GM12878 (cell line): ENCODE results near the gene MUSTN1. TPM values are rescaled to one million over a fixed set of nuclear protein-coding genes. Genes with fewer than 3 reads are reported as not detected.

Experiments used
- ATAC-seq: fragments of 200-7000 bp; cut with Tn5 transposase; 3 replicates; pipeline ENCODE4 v1.9.1; 2020; ENCODE audit warnings: mild to moderate bottlenecking, moderate library complexity
- BruUV-seq: library from RNA; stranded (reverse); fragments of 400-500 nt; replicated peaks from 2 replicates; lab custom pipeline; 2021; lab: Mats Ljungman, UMichigan
- CTCF ChIA-PET: fragments of 300-600 bp; sonication (Branson Sonifier 250); formaldehyde crosslinking; extraction: SDS; loops from one replicate; lab custom pipeline; 2021; ENCODE audit warnings: inconsistent platforms; lab: Yijun Ruan, JAX
- POLR2A ChIA-PET: fragments of 350-600 bp; formaldehyde crosslinking; extraction: SDS; loops from one replicate; lab custom pipeline; 2021; ENCODE audit warnings: inconsistent platforms; lab: Charles Lee
- RAD21 ChIA-PET: fragments of 300-600 bp; sonication (Branson Sonifier 250); formaldehyde crosslinking; loops from one replicate; lab custom pipeline; 2023; ENCODE audit warnings: antibody characterized with exemption; ENCODE audit not compliant: unreplicated experiment; lab: Charles Lee
- SMC1A ChIA-PET: fragments of 300-600 bp; sonication (Branson Sonifier 250); formaldehyde crosslinking; loops from one replicate; lab custom pipeline; 2023; ENCODE audit not compliant: unreplicated experiment, uncharacterized antibody; lab: Charles Lee
- DNase-seq: peaks from one replicate; pipeline ENCODE4 v3.0.0-alpha.2; 2011; ENCODE audit warnings: low read depth, low spot score
- FAIRE-seq: peaks from 3 replicates; lab custom pipeline; 2011; peaks lifted over from hg19 to GRCh38; lab: Jason Lieb, UNC
- H2AFZ ChIP-seq: 2 replicates; pipeline ENCODE4 v1.6.0; 2011; ENCODE audit warnings: low read depth, low read length, control low read depth; ENCODE audit not compliant: control insufficient read depth
- H3K27ac ChIP-seq: 2 replicates; pipeline ENCODE4 v1.5.1; 2011; ENCODE audit warnings: control low read depth; ENCODE audit not compliant: control insufficient read depth, insufficient read depth
- H3K27me3 ChIP-seq, 2 experiments: replicated peaks in 1 of 2; 2 replicates each; pipeline versions ENCODE4 v1.6.0 to v1.6.1; 2011; ENCODE audit warnings: low read length in 1 of 2; ENCODE audit not compliant: control insufficient read depth in 2 of 2, insufficient read depth in 2 of 2
- H3K36me3 ChIP-seq, 2 experiments: 2 replicates each; pipeline ENCODE4 v1.5.1; 2011; ENCODE audit warnings: low read length in 1 of 2; ENCODE audit not compliant: control insufficient read depth in 2 of 2, insufficient read depth in 2 of 2
- H3K4me1 ChIP-seq: 2 replicates; pipeline ENCODE4 v1.6.1; 2011; ENCODE audit warnings: mild to moderate bottlenecking, low read length, moderate library complexity, mixed read lengths; ENCODE audit not compliant: control insufficient read depth, insufficient read depth
- H3K4me2 ChIP-seq: 2 replicates; pipeline ENCODE4 v1.6.0; 2011; ENCODE audit warnings: control low read depth; ENCODE audit not compliant: control insufficient read depth, insufficient read depth
- H3K4me3 ChIP-seq: fragments of 200-600 bp; sonication (generic); 2 replicates; pipeline ENCODE4 v1.5.1; 2016
- H3K79me2 ChIP-seq: 2 replicates; pipeline ENCODE4 v1.6.0; 2011; ENCODE audit warnings: low read length; ENCODE audit not compliant: control insufficient read depth, insufficient read depth
- H3K9ac ChIP-seq: 2 replicates; pipeline ENCODE4 v1.8.0; 2011; ENCODE audit warnings: low read length, control low read depth, mixed read lengths; ENCODE audit not compliant: control insufficient read depth, insufficient read depth
- H3K9me3 ChIP-seq: replicated peaks from 3 replicates; pipeline ENCODE4 v1.5.1; 2011; ENCODE audit warnings: mild to moderate bottlenecking, low read length; ENCODE audit not compliant: control insufficient read depth, insufficient read depth
- H4K20me1 ChIP-seq: 2 replicates; pipeline ENCODE4 v1.6.0; 2011; ENCODE audit not compliant: control insufficient read depth, insufficient read depth
- BHLHE40 ChIP-seq, 2 experiments: fragments of 450-650 bp in 1 of 2; IDR thresholded peaks; 2 replicates each; pipeline ENCODE4 v1.6.1; 2011 to 2017; ENCODE audit warnings: low read depth in 2 of 2, borderline replicate concordance in 1 of 2, improper control_type of control experiment in 1 of 2, low read length in 1 of 2, mild to moderate bottlenecking in 1 of 2
- ETV6 ChIP-seq, 2 experiments: fragments of 450-650 bp in 1 of 2; IDR thresholded peaks in 1 of 2; conservative IDR thresholded peaks in 1 of 2; 2 replicates each; pipeline ENCODE4 v1.6.1; 2014; ENCODE audit warnings: antibody characterized with exemption in 1 of 2, borderline replicate concordance in 1 of 2, low read depth in 1 of 2, mild to moderate bottlenecking in 1 of 2, moderate library complexity in 1 of 2
- MYC ChIP-seq: IDR thresholded peaks from 2 replicates; pipeline ENCODE4 v1.6.1; 2011; ENCODE audit warnings: mild to moderate bottlenecking, low read length, moderate library complexity, inconsistent platforms; ENCODE audit not compliant: insufficient read depth, insufficient replicate concordance, insufficient read length, severe bottlenecking
- NR2F1 ChIP-seq: fragments of 450-650 bp; conservative IDR thresholded peaks from 2 replicates; pipeline ENCODE4 v1.6.1; 2017; ENCODE audit warnings: mild to moderate bottlenecking
- SMAD1 ChIP-seq: fragments of 450-650 bp; IDR thresholded peaks from 2 replicates; pipeline ENCODE4 v1.6.1; 2018; ENCODE audit warnings: mild to moderate bottlenecking, low read depth; ENCODE audit not compliant: partially characterized antibody
- ZBTB11 ChIP-seq: fragments of 450-650 bp; formaldehyde crosslinking; IDR thresholded peaks from 2 replicates; pipeline ENCODE4 v1.5.0; 2022; ENCODE audit warnings: mild to moderate bottlenecking, missing genetic modification characterization
- WGBS: methylation state at CpG from one replicate; pipeline ENCODE4 v1.1.6; 2016; ENCODE audit warnings: low lambda C conversion rate; ENCODE audit not compliant: insufficient replicate concordance, insufficient coverage; ENCODE audit errors: missing lambda C conversion rate; 5-methylcytosine and 5-hydroxymethylcytosine counted together
- in situ Hi-C: fragments of 300-500 bp; cut with MboI; formaldehyde crosslinking; loops from 9 replicates; pipeline ENCODE4 v1.14.3; 2018; ENCODE audit warnings: mixed read lengths
- intact Hi-C: fragments of 100-400 bp; cut with micrococcal nuclease; formaldehyde crosslinking; loops from one replicate; pipeline ENCODE4 v1.14.2; 2022; ENCODE audit not compliant: unreplicated experiment
- polyA plus RNA-seq, 11 experiments: library from polyadenylated mRNA; depleted of rRNA in 4 of 11; unstranded in 6 of 11; stranded (reverse) in 5 of 11; fragments of >200 nt; fragmentation: Nextera tagmentation in 4 of 11; fragmentation: Illumina TruSeq in 1 of 11; extraction: Ambion mirVana in 4 of 11; extraction: Trizol in 1 of 11; gene quantifications; 1 replicate in 1 of 11; 2 replicates in 10 of 11; pipeline versions ENCODE4 v1.2.1 to v1.2.3, GENCODE V29; 2011 to 2016; ENCODE audit warnings: inconsistent platforms in 2 of 11, missing spikeins in 2 of 11, low read depth in 1 of 11
- total RNA-seq, 4 experiments: library from RNA; depleted of rRNA in 3 of 4; stranded (reverse); fragments of >200 nt in 3 of 4; fragmentation: Illumina TruSeq in 1 of 4; extraction: Trizol in 1 of 4; gene quantifications; 2 replicates each; pipeline versions ENCODE4 v1.2.1 to v1.2.3, GENCODE V29; 2013 to 2021
- TF ChIP-seq, protein P1 (sequence below): fragments of 450-650 bp; IDR thresholded peaks from 2 replicates; pipeline ENCODE4 v1.6.1; 2017; ENCODE audit warnings: mild to moderate bottlenecking, moderate library complexity
- TF ChIP-seq, protein P2 (sequence below): fragments of 150-350 bp; IDR thresholded peaks from 2 replicates; pipeline ENCODE4 v1.6.1; 2014; ENCODE audit warnings: mild to moderate bottlenecking, low read depth, low read length

Gene MUSTN1
- total and polyA plus RNA-seq, 10 of the 15 experiments (the other 5 are each of a cell fraction or from before 2014, with no cell fraction given), result 0.35 to 4.5 (median 1.2) TPM; not detected in 2

DNA sequence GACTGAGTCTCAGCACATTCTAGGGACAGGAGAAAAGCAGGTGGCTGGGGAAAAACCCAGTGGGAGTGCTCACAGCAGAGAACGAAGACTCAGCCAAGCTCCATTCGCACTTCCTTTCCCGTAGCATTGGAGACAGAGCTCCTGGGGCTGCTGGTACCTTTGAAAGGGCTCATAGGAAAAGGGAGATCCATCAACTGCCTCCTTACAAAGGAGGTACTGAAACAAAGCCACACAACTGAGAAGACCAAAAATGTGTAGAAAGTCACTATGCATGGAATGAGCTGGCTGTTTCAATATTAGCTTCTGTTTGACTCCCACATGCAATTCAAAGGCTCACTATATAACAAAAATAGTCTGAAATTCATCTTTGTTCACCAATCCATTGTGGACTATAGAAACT is 45.7 kb upstream of the MUSTN1 start:
- 6% methylated on average over 3 of the region's 3 CpGs for WGBS
- intact Hi-C loops (no loop called here), in situ Hi-C loops (no loop called here)
- Histone ChIP-seq H3K9me3 (no peaks in the 10 kb centered on the region; the same call in 1 of the 3 replicates), H4K20me1 (no peaks in the 10 kb centered on the region), H3K27me3 (no peaks in the 10 kb centered on the region), H3K9ac (no peak overlapping the region), H3K36me3 (peaks cover 1 to 9% of the 10 kb centered on the region in 2 experiments; a peak in 2 of 4 replicates), H3K27ac (peak overlapping the region; percentile 33; the same call in 1 of the 2 replicates), H3K4me2 (peak overlapping the region; percentile 31), H3K4me1 (peaks cover 15% of the 10 kb centered on the region), H2AFZ (no peak overlapping the region), H3K79me2 (peaks cover 3% of the 10 kb centered on the region), H3K4me3 (no peak overlapping the region)
- no TSS peak for BruUV-seq
- ATAC-seq (peak; percentile 79), FAIRE-seq (no peak), DNase-seq (peak; percentile 24)
- ChIA-PET RAD21 (interaction anchor here (2.2 kb wide), 1 partner anchor 13 kb away, joined by 17 read pairs; no protein-coding TSS in a partner anchor), POLR2A (interaction anchor here (0.7 to 2.5 kb wide), 2 partner anchors 12 to 177 kb away, joined by 3 to 8 read pairs; no protein-coding TSS in a partner anchor), SMC1A (interaction anchor here (1.0 to 3.3 kb wide), 5 partner anchors 12 to 103 kb away, joined by 3 to 25 read pairs (median 3); no protein-coding TSS in a partner anchor), CTCF (interaction anchor here (0.6 to 4.8 kb wide), 2 partner anchors 12 to 54 kb away, joined by 4 to 28 read pairs; no protein-coding TSS in a partner anchor)
- TF ChIP-seq, protein P1, sequence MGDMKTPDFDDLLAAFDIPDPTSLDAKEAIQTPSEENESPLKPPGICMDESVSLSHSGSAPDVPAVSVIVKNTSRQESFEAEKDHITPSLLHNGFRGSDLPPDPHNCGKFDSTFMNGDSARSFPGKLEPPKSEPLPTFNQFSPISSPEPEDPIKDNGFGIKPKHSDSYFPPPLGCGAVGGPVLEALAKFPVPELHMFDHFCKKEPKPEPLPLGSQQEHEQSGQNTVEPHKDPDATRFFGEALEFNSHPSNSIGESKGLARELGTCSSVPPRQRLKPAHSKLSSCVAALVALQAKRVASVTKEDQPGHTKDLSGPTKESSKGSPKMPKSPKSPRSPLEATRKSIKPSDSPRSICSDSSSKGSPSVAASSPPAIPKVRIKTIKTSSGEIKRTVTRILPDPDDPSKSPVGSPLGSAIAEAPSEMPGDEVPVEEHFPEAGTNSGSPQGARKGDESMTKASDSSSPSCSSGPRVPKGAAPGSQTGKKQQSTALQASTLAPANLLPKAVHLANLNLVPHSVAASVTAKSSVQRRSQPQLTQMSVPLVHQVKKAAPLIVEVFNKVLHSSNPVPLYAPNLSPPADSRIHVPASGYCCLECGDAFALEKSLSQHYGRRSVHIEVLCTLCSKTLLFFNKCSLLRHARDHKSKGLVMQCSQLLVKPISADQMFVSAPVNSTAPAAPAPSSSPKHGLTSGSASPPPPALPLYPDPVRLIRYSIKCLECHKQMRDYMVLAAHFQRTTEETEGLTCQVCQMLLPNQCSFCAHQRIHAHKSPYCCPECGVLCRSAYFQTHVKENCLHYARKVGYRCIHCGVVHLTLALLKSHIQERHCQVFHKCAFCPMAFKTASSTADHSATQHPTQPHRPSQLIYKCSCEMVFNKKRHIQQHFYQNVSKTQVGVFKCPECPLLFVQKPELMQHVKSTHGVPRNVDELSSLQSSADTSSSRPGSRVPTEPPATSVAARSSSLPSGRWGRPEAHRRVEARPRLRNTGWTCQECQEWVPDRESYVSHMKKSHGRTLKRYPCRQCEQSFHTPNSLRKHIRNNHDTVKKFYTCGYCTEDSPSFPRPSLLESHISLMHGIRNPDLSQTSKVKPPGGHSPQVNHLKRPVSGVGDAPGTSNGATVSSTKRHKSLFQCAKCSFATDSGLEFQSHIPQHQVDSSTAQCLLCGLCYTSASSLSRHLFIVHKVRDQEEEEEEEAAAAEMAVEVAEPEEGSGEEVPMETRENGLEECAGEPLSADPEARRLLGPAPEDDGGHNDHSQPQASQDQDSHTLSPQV, result no peak
- no peak for TF ChIP-seq BHLHE40 (IDR thresholded peaks at IDR 0.05; ENCODE audit: borderline replicate concordance in 1 of 2, low read depth in 2 of 2, low read length in 1 of 2)
- TF ChIP-seq, protein P2, sequence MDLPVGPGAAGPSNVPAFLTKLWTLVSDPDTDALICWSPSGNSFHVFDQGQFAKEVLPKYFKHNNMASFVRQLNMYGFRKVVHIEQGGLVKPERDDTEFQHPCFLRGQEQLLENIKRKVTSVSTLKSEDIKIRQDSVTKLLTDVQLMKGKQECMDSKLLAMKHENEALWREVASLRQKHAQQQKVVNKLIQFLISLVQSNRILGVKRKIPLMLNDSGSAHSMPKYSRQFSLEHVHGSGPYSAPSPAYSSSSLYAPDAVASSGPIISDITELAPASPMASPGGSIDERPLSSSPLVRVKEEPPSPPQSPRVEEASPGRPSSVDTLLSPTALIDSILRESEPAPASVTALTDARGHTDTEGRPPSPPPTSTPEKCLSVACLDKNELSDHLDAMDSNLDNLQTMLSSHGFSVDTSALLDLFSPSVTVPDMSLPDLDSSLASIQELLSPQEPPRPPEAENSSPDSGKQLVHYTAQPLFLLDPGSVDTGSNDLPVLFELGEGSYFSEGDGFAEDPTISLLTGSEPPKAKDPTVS, result no peak
- no peak for TF ChIP-seq MYC
- no peak for TF ChIP-seq NR2F1
- TF ChIP-seq ETV6 (conservative IDR thresholded peaks at IDR 0.05 in 1 of 2, IDR thresholded peaks at IDR 0.05 in 1 of 2; ENCODE audit: borderline replicate concordance in 1 of 2, low read depth in 1 of 2), result peak in 1 of 2 experiments; percentile 31; a peak in 1 of 4 replicates
- no peak for TF ChIP-seq ZBTB11 (CRISPR knock-in tag)
- TF ChIP-seq SMAD1, result no peak
